HG02852 (cell line): Measurements from ENCODE around the gene EPAS1.
A peak's percentile ranks its signal among the peaks of the same experiment; 100 is the strongest.

Source experiments
- ATAC-seq: cut with Tn5 transposase; IDR thresholded peaks from one replicate; pipeline ENCODE4 v1.9.1; 2021; ENCODE audit warnings: mild to moderate bottlenecking, moderate library complexity; ENCODE audit not compliant: unreplicated experiment

EPAS1 gene

DNA sequence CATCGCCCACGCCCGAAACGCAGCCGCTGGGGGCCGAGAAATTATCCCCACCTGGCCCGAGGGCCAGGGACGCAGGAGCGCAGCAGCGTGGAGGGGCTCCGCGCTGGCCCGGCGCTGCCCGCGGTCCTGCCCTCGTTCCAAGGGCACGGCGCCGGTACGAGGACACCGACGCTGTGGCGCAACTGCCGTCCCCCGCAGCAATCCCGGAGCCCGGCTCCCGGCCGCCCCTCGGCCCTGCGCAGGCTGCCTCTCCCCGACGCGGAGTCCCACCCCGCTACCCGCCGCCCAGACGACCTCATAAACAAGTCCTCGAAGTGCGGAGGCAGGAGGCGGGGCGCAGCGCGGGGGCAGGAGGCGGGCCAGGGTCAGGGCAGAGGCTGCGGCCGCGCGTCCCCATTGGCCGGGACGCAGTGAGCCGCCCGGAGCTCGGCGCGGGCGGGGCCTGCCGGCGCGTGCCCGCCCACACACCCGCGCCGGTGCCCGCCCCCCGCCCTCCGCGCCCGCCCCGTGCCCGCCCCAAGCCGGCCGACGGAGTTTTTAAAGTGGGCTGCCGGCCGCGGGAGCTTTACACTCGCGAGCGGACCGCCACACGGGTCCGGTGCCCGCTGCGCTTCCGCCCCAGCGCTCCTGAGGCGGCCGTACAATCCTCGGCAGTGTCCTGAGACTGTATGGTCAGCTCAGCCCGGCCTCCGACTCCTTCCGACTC, at the start of gene EPAS1:
Gene EPAS1 (plus strand): TSS at position 568 of the 706 bp plus-strand sequence. CDS start 505 bp downstream, outside the sequence.
- ATAC-seq: peak; percentile 89

DNA sequence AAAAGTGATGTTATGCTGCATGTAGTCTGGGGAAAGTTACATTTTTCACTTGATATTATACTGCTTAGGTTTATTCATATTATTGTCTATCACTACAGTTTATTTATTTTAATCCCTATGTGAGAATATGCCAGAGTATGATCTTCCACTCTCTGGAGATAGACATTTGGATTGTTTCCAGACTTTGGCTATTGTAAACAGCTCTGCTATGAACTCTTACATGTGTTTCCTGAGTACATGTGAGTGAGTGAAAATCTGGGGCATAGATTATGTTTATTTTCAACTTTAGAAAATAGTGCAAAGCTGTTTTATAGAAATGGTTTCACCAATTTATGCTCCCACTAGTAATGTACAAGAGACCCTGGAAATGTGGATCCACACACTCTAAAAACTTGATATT, 49.0 kb upstream of the EPAS1 start:
- no peak for ATAC-seq

DNA sequence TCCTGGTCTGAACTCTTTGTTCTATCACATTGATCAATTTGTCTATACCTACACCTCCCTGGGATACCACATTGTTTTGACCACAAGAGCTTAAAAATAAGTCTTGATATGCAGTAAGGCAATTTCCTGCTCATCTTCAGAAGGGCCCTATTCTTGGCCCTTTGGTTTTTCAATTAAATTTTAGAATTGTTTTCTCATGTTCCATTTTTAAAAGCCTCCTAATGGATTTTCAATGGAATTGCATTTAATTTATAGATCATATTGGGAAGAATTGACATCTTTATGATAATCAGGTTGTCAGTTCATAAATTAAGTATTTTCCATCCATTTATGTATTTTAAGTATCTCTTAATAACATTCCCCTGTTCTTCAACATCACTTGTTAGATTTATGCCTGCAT, 47.6 kb upstream of the EPAS1 start:
- ATAC-seq: no peak

DNA sequence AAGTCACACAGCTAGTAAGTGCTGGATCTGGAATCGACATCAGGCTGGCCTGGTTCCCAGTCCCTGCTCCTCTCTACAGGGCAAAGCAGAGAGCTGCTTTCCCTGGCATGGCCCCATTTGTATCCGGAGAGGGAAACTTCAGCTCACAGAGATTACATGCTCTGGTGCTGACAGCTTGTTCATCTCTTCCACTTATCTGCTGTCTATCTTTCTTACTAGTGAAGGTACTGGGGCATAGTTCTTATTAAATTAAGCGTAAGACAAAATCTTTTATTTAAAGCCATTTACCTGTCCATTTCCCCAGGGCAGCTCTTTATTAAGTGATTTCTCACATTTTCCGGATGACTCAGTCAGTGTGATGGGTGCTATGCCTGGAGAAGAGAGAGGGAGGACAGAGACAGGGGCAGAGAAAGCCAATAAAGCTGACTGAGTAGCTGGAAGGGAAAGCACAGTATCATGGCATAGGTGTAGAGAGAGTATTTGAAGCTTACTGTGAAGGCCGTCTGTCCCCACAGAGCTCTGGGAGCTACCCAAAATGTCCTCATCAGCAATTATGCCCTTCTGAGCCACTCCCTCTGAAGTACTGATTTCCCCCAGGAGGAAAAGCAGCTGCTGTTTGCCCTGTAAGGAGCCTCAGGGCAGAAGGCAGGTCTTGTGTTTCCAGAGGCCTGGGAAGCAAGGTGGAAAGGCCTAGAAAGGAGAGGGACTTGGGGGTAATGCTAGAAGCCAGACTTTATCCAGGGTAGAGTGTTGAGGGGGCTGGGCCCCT, 44.1 kb upstream of the EPAS1 start:
- ATAC-seq: no peak

DNA sequence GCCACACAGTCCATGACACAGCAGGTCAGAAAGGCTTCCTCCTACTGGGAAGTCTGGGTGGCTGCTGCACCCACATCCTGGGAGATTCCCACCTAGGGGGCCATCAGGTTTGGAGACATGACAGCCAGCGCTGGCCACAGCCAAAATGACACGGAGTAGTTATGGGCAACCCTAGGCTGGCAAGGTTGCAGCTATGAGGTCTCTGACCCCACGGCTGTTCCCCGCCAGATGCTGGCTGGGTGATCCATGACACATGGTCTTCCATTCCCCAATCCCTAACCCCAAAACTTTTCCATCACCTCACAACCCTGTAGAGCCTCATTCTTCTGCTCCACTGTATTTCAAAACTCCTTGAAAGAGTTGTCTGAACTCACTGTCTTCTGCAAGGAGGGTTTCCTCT, 42.7 kb upstream of the EPAS1 start:
- ATAC-seq: no peak

DNA sequence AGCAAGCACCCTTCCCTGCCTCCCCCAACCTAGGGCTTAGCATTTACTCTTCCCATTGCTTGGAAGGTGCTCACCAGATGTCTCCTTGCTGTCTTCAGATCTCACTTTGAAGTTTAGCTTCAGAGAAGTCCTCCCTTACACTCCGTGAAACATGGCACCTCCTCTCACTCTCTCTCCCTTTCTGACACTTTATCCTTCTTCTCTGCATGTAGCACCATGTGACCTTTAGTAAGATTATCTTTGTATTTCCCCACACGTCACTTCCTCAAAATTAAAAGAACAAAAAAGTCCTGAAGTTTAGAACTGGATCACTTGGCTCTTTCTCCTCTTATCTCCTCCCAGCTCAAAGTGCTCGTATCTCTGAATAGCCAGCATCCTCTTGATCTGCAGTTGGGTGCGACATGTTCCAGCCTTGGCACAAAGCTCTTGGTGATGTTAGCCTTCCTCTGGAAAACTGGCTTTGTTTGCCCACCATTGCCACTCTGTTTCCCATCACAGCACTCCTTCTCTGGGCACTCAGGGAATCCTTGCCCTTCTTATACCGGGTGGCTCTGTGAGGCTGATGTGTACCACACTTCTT, 40.6 kb upstream of the EPAS1 start:
- no peak for ATAC-seq

DNA sequence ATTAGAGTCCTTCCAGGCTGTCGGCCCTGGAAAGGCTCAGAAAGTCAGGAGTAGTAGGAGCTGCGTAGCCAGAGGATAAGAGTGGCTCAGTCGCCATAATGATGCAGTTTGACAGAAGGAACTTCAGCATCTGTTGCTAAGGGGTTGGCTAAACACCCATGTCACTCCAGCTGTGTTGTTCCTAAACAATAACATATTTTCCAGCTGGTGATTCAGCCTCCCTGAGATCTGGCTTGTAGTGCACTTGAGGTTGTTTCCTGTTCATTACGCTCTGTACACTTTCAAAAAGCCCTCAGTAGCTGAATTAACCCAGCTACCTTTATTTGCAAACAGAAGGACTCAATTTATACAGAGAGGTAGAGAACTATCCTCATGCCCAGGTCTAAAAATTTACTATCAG, 39.7 kb upstream of the EPAS1 start:
- no peak for ATAC-seq

DNA sequence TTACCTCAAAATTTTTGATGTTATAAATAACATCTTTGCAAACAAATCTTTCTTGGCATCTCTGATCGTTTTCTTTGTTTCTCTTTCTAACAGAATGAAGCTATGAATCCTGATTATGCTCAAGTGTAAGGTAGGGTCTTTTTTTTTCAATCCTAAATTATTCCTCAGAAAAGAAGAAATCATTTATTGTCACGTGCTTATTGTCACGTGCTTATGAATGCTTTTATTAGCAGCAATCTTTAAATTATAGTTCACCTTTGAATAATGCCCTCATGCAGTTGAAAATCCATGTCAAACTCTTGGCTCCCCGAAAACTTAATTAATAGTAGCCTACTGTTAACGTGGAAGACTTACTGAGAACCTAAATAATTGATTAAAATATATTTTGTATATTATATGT, 39.2 kb upstream of the EPAS1 start:
- ATAC-seq: no peak

DNA sequence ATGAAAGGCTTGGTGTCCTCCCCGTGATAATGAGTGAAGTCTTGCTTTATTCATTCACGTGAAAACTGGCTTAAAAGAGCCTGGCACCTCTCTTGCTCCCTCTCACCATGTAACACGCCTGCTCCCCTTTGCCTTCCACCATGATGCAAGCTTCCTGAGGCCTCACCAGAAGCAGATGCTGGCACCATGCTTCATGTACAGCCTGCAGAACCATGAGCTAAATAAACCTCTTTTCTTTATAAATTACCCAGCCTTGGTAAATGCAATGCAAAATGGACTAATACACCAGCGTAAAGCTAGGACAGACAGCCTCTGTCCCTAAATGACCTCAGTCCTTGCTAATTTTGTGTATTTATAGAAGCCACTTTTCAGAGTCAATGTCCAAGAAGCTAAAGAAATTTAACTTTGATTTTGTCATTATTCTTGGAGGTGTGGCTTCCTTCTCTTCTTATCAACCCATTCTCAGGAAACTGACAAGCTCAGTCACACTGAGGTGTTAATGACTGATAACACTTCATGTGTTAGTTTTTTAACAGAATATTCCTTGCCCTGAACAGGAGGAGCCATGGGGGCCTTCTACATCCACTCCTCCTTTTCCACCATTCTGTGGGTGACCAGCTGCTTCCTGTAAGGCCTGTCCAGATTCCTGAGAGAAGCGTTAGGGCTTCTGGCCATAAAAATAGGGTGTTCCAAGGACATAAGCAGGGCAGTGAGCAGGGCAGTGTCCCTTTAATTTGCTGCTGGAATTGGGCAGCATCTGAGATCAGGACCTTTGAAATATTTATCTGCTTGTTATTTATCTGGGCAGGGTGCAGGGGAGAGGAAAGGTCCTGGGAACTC, 38.0 kb upstream of the EPAS1 start:
- ATAC-seq: no peak

DNA sequence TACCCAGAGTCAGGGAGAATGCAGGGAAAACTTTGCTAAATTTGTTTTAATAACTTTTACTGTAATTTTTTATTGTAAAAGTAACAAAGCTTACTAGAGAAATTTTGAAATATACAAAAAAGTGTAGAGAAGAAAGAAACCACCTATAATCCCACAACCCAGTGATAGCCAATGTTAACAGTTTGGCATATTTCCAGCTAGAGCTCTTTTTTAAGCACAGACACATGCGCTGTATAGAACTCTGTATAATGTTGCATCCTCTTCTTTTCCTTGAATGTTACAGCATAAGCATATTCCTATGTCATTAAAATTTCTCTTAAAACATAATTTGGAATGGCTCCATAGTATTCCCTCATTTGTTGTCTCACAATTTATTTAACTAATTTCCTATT, 37.4 kb upstream of the EPAS1 start:
- no peak for ATAC-seq

DNA sequence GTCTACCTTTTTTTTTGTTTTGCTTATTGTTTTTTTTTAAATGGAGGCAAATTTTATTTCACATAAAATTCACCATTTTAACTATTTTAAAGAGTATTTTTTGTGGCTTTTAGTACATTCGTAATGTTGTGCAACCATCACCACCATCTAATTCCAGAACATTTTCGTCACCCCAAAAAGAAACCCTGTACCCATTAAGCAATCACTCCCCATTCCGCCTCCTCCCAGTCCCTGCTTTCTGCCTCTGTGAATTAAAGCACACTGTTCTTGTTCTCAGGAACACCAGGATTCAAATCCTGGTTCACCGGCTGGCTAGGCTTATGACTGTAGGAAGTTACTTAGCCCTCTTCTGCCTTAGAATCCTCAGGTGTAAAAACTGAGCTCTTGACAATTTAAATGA, 36.9 kb upstream of the EPAS1 start:
- no peak for ATAC-seq

DNA sequence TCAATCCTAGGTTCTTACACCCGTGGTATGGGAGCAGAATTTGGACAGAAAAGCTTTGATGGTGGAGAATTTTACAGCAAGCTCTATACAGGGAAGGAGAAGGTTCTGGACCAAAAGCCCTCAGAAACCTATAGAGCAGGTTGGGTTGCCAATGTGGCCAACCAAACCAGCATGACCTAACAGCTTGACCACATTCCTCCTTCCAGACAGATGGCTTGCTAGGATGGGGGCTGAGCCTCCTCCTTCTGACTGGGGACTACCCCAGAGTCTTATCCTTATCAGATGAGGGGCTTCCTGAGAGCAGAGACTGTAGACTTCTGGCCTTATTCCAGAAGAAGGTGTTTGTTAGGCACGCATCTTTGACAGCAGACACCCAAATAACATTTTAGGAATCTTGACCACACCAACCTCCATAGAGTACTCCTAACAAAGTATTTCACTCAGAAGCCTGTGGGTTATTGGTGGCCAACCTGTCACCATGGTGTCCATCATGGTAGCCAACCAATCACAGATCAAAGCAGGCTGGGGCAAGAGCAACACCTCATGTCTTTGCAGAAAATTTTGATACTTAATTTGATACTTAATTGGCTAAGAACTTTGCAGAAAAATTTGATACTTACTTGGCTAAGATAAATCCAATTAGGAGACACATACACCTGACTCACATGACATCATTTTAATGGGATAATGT, 34.8 kb upstream of the EPAS1 start:
- no peak for ATAC-seq

DNA sequence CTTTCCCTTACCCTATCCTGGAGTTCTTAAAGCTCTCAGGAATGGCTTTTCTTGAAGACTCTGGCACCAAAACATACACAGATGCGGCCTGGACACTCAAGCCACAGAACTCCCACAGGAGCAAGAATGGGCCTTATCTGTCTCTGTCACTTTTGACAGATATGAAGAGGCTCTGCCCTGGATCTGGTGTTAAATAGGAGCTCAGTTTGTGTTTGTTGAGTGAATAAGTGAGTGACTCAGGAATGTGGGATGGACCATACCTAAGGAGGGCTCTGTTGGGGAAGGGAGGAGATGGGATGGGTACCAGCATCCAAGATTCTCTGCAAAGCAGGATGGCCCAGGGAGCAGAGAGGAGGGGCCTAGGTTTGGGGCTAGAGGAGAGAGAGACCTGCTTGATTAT, 33.9 kb upstream of the EPAS1 start:
- ATAC-seq: no peak

DNA sequence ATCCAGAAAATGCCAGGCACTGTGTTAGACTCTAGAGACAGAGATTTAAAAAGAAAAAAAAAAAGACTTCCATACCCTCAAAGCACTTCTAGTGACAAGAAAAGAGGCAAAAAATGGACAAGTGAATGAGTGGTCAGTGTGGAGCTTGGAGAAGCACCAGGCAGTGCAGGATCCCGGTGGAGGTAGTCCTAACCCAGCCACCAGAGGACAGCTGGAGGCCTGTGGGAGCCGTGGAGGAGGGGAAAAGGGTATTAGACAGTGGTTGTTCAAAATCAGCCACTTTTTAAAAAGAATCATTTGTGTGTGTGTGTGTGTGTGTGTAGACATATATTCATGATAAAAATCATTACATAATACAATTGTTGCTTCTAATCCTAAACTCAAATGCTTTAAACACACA, 32.8 kb upstream of the EPAS1 start:
- ATAC-seq: no peak

DNA sequence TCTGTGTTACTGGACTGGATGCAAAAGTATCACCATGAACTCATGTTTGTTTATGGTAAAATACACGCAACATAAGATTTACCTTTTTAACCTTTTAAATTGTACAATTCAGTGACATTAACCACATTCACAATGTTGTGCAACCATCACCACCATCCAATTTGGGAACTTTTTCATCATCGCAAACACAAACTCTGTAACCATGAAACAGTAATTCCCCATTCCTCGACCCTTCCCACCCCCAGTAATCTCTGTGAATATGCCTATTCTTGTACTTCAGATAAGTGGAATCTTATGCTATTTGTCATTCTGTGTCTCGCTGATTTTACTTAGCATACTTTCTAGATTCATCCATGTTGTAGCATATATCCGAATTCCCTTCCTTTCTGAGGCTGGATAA, 31.1 kb upstream of the EPAS1 start:
- ATAC-seq: no peak

DNA sequence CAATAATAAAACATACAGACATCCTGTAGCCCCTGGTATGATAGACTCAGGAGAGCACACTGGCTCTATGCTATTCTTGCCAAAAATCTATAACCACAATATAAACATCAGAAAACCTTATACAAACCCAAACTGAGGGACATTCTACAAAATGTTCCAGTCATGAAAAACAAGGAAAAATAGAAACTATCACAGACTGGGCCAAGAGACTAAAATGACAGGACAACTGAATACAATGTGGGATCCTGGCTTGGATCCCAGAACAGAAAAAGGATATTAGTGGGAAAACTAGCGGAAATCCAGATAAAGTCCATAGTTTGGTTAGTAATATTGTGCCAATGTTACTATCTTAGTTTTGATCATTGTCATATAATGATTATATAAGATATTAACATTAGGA, 29.6 kb upstream of the EPAS1 start:
- ATAC-seq: no peak

DNA sequence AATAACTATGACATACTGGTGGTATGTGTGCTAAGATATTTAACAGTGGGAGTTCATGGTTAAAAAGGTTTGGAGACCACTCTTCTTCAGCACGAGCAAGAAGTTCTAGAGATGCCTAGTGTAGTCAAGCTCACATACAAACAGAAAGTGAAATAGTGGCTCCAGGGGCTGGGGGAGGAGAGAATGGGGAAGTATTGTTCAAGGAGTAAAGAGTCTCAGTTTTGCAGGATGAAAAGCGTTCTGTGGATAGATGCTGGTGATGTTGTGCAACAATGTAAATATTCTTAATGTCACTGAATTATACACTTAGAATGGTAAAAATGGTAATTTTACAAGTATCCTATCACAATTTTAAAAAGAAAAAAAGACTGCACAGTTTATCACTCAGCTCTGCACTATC, 29.0 kb upstream of the EPAS1 start:
- peak; percentile 56 for ATAC-seq

DNA sequence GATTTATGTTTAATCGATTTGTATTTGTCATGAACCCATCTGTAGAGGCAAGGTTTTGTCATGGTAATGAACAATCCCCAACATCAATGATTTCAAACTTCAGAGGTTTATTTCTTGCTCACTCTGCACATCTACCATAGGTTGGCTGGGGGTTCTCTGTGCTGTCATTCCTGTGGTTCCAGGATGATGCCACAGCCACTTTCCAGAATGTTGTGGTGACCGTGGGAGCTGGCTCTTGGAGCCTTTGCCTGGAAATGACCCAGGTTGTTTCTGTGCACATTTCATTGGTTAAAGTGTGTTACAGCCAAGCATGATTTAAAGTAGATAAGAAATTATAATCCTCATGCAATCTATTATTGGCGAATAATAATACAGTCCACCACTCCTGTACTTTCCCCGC, 28.2 kb upstream of the EPAS1 start:
- no peak for ATAC-seq

DNA sequence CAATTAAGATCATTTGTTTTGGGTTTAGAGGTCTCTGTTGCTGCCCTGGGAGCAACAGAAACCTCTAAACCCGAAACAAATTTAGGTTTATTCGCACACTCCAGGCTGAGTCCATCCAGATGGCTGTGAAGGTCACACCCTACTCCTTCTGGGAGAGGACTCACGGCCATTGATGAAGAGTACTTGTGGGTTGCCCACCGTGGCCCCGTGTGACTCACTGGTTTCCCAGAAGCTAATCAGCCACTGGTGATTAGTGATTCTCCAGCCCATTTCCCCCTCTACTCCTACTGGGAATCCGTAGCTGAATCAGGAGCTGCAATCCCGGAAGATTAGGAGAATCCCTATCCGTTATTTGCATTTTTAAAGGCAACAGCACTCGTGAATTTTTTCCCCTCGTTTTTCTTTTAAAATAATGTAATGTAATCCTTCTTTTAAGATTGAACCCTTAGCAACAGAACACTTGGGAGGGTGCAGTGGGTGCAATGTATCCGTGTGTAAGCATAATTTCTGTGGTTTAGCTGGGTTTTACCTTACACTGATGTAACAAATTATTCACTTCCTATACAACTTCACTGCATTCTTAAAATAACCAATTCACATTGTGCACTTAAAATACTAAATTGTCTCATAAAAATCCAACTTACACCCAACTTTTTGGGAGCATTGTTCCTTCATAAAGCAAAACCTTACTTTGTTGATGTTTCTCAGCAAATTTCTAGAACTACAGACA, 27.5 kb upstream of the EPAS1 start:
- no peak for ATAC-seq

DNA sequence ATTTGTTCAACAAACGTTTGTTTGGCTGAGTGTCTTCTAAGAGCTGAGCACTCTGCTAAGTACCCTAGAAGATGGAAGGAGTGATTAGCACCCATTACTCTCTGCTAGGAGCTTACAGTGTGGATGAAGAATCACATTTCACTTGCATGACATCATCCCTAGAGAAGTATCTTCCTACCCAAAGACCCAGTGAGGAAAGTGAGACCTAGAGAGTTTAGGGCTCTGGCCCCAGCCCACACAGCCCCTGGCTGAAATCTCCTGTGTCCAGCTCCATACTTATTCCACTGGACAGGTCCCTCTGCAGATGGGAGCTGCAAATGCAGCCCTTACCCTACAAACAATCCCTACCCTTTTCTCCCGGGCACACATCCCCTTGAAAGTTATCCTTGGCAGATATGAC, 26.8 kb upstream of the EPAS1 start:
- no peak for ATAC-seq
